Spleen (tissue), 7 donors: Measurements from ENCODE around the gene FERMT3.

ENCODE experiments used
- POLR2A ChIP-seq, 3 donors: fragments of 450-650 bp; IDR thresholded peaks; one replicate each; pipeline ENCODE4 v1.5.1; 2017; ENCODE audit warnings: antibody characterized with exemption in 3 of 3, mild to moderate bottlenecking in 1 of 3
- POLR2AphosphoS5 ChIP-seq, 3 donors: sonication (generic); formaldehyde crosslinking; IDR thresholded peaks; one replicate each; pipeline ENCODE4 v1.5.1; 2017; ENCODE audit warnings: antibody characterized with exemption in 3 of 3
- TF ChIP-seq, protein P1 (sequence below), 11 experiments: fragments of 200-600 bp in 7 of 11; fragments of 450-650 bp in 4 of 11; sonication (generic) in 4 of 11; IDR thresholded peaks in 8 of 11; conservative IDR thresholded peaks in 3 of 11; 1 replicate in 7 of 11; 2 replicates in 4 of 11; pipeline versions ENCODE4 v1.4.0 to v1.8.0; 2016 to 2021; ENCODE audit warnings: antibody characterized with exemption in 11 of 11, inconsistent platforms in 4 of 11, mild to moderate bottlenecking in 1 of 11
- donor health status: DM: no; HTN: no; CAD: no; lungs with moderate emphysema.
- donor health status: DM: no; HTN: no; CAD: no.
- donor health status: DM: no; HTN: no; CAD: no.

- TF ChIP-seq, protein P1, sequence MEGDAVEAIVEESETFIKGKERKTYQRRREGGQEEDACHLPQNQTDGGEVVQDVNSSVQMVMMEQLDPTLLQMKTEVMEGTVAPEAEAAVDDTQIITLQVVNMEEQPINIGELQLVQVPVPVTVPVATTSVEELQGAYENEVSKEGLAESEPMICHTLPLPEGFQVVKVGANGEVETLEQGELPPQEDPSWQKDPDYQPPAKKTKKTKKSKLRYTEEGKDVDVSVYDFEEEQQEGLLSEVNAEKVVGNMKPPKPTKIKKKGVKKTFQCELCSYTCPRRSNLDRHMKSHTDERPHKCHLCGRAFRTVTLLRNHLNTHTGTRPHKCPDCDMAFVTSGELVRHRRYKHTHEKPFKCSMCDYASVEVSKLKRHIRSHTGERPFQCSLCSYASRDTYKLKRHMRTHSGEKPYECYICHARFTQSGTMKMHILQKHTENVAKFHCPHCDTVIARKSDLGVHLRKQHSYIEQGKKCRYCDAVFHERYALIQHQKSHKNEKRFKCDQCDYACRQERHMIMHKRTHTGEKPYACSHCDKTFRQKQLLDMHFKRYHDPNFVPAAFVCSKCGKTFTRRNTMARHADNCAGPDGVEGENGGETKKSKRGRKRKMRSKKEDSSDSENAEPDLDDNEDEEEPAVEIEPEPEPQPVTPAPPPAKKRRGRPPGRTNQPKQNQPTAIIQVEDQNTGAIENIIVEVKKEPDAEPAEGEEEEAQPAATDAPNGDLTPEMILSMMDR (IDR thresholded peaks at IDR 0.05 in 8 of 11, conservative IDR thresholded peaks at IDR 0.05 in 3 of 11), result no peak
- TF ChIP-seq POLR2A (IDR thresholded peaks at IDR 0.05) (no peak), POLR2AphosphoS5 (IDR thresholded peaks at IDR 0.05) (peak in 1 of 3 donors; percentile 7)
These were observed 52.5 kb downstream of the FERMT3 start for GRCh38 chr11:64258946-64259532.
